Stimulated activated CD4-positive, alpha-beta T cell treated with anti-CD3 and anti-CD28 coated beads, Interleukin-4, amount 100 ng/mL, for 24 hours (primary cell): ENCODE results near the gene GNB3.
A peak's percentile ranks its signal among the peaks of the same experiment; 100 is the strongest.

Experiments used
- DNase-seq: peaks from one replicate; pipeline ENCODE4 v3.0.0-alpha.2; 2020

Gene GNB3

DNA sequence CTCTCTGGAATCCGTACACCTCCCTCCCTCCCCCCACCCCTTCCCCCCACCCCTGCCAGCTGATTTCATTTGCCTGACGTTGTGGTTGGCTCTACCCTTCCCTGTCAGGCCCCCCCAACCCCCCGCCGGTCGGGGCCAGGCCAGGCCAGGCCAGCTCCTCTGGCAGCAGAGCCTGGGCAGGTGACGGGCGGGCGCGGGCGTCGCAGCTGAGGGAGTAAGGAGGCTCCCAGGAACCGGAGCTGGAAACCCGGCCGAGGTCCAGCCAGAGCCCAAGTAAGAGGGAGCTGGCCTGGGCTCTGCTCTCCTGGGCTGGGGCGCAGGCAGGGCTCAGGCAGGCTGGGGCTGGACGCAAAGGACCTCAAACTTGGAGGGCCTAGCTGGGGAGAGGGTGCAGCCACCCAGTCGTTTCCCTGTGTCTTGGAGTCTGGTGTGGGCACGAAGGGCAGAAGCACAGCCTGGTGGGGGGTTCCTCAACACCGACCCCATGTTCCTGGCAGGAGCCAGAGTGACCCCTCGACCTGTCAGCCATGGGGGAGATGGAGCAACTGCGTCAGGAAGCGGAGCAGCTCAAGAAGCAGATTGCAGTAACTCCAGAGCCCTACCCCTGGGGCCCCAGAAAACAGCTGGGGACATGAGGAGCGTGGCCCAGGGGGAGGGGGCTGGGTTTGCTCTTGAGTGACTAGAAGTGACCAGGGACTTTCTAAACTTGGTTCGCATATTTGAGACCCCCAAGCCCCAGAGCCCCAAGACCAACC, at the start of gene GNB3:
GNB3 (plus strand) TSS at position 165 of the 755 bp plus-strand sequence; CDS start at position 528, 363 bp downstream.
- no peak for DNase-seq

DNA sequence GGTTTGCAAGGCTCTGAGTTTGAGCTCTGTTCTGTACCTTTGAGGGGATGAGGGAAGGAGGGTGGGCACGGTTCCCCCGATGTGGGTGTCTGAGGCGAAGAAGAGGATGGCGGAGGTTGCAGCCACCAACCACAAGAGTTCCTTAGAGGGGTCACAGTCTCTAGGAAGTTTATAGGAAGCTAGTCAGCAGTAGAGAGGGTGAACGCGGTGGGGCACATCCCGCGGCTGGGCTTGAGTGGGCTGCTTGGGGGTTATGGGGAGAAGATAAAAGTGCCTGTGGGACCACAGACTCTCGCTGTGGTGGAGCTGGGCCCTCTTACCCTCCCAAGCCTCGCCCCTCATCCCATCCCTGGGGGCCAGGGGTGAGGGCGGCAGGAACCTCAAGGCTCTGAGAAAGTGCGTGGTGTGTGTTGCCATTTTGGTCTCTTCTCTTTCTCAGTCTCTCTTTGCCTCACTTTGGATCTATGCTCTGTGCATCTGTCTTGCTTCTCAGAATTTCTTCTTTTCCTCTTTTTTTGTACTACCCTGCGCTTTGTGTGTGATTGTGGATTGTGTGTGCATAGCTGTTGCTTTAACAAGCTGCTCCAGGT, 48.7 kb upstream of the GNB3 start:
- DNase-seq: no peak

DNA sequence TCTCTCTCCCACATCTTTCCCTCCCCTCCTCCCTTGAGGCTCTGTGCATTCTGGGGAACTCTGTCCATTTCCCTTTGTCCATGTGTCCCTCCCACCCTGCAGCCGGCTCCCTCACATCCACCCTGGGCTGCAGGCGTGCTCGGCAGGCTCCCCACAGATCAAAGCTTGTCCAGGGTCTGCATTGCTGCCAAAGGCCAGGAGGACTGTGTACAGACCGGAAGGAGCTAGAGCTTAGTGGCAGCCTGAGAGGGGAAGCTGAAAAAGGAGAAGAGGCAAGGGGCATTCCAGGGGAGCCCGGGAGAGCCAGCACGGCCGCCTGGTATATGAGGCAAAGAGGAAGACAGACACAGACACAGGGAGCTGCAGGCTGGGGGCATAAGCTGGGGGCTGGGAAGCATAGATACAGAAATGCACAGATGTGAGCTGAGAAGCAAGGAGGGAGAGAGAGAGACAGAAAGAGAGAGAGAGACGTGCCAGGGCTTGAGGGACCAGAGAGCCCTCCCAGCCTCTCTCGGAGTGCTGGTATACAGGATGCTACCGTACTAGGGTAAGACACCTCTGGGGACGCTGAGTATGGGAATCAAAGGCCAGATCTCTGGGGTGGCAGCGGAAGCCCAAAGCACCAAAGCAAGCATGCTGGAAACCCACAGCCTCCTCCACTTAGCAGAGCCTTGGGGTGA, 48.1 kb upstream of the GNB3 start:
- DNase-seq: peak; percentile 32

DNA sequence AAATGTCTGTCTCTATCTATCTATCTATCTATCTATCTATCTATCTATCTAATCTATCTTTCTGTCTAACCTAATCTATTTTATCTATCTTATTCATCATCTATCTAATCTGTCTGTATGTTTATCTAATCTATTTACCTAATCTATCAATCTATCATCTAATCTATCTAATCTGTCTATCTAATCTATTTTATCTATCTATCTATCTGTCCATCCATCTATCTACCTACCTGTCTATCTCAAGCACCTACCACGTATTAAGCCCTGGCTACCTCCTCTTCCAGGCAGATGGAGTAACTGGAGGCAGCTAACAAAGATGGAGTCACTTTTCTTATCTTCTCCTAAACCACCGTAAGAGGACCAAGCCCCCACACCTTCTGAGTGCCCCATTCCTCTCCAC, 45.6 kb upstream of the GNB3 start:
- no peak for DNase-seq

DNA sequence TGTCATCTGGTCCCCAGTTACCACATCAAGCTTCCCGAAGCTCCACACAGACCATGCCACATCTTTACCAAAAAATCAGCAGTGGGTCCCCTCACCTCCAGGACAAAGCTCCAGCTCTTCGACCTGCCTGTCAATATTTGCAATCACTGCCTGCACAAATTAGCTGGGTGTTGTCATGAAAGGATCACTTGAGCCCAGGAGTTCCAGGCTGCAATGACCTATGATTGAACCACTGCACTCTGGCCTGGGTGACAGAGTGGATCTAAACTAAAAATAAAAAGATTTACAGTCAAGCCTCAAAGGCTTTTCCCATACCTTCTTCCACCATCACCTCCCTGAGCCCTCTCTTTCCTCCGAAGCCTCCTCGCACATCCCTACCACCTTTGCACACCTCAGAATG, 44.1 kb upstream of the GNB3 start:
- no peak for DNase-seq

DNA sequence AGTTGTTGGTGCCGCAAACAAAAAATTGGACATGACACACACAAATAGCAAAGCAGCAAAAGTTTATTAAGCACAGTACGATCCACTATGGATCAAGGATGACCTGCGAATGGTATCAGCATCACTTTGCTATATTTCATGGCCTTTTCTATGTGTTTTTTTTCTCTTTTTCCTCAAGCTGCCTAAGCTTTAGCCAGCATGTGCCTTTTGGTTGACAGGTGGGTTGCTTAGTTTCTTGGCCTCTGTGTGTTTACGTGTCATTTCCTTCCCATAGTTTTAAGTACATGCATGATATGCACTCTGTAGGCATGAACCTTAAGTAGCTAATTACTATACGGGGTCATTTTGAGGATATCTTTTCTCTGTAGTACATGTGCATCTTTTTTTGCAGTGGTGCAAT, 41.6 kb upstream of the GNB3 start:
- no peak for DNase-seq

DNA sequence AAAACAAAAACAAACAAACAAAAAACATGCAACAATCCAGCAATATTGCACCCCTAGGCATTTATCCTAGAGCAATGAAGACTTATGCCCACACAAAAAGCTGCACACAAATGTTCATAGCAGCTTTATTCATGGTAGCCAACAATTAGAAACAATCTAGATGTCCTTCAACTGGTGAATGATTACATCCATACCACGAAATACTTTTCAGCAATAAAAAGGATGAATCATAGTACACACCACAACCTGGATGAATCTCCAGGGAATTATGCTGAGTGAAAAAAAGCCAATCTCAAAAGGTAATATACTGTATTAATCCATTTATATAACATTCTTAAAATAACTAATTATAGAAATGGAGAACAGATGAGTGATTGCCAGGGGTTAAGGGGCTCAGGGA, 33.6 kb upstream of the GNB3 start:
- no peak for DNase-seq

DNA sequence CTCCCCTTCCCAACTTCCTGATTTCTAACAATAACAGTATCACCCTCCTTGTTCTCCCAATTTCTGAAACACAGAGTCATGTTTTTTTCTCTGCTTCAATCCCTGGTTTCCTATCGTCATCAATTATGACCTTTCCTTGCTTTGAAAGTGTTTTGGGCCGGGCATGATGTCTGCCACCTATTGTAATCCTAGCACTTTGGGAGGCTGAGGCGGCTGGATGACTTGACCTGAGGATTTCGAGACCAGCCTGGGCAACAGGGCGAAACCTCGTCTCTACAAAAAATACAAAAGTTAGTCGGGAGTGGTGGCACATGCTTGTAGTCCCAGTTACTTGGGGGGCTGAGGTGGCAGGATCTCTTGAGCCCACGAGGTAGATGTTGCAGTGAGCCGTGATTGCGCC, 31.7 kb upstream of the GNB3 start:
- DNase-seq: no peak

DNA sequence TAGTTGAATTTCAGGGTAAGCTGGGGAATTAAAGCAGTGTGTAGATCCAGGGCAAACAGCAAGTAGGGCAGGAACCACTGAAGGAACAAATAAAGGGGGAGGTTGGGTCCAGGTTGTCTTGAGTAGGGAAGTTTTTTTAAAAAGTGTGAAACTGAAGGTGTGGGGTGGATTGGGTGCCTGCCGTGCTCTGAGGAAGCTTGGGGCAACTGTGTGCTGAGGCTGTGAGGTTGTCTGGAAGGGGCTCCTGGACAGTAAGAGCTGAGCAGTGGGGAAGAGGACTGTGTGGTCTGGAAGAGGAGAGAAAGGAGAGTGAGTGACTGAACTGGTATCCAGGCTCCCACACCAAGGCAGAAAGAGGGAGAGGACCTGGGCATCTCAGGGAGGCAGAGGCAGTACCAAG, 30.0 kb upstream of the GNB3 start:
- DNase-seq: no peak

DNA sequence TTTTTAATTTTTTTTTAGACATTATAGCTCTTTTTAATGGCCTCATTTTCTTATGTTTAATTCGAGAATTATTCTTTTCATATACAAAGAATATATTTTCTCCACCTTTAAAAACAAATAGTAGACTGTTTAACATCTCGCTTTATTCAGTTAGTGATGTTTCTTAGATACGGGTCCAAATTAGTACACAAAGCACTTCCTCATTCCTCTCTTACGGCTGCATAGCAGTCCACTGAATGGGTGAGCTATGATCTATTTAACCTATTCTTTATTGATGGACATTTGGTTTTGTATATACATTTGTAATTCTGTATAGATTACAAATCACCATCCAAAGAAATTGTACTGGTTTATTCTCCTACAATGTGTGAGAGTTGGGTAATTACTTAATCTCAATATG, 27.4 kb upstream of the GNB3 start:
- DNase-seq: no peak

DNA sequence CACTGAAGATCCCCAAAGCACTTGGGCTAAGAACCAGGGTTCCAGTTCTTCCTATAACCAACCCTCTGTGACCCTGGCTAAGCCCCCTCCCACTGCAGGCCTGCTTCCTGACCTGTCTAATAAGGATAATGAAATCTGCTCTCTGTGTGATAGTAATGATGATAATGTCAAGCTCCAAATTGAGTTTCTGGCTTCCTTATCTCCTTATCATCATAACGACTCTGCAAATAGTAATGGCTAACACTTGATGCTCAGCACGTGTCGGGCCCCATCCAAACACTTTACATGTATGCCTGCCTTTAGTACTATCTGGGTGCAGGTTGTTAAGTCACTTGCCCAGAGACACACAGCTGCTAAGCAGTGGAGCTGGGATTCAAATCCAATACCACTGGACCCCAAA, 24.1 kb upstream of the GNB3 start:
- no peak for DNase-seq

DNA sequence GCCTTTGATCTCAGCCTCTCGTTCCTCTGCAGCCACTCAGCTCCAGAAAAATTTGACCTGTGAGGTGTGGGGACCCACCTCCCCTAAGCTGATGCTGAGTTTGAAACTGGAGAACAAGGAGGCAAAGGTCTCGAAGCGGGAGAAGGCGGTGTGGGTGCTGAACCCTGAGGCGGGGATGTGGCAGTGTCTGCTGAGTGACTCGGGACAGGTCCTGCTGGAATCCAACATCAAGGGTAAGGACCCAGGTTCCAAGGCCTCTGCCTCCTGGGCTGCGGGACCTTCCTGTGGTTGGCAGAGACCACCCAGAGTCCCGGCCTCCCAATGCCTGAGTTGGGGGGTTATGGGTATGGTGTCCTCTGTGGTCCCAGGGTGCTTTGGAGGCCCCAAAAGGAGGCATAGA, 23.6 kb upstream of the GNB3 start:
- DNase-seq: no peak

DNA sequence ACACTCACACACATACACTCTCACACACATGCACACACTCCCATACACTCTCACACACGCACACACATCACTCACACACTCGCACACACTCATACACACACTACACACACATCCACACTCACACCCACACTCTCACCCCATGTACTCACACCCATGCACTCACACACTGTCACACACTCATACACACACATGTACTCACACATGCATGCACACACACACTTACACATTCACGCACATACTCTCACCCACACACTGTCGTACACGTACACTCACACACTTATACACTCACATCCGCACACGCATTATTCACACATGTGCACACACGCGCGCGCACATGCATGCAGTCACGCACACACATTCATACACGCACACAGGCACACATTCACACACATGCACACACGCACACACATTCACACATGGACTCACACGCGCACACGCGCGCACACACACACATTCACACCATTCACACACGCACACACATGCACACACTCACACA, 23.0 kb upstream of the GNB3 start:
- no peak for DNase-seq

DNA sequence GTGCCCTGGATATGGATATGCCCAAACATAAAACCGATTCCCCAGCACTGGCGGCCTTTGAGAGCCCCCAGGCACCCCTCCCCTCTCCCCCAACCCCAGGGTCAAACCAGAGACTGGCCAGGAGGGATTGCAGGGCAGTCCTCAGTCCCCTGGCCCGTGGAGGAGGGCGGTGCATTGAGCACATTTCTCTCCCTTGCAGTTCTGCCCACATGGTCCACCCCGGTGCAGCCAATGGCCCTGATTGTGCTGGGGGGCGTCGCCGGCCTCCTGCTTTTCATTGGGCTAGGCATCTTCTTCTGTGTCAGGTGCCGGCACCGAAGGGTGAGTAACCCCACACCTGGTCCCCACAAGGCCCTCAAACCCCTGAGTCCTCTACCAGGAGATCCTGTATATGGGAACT, 22.5 kb upstream of the GNB3 start:
- DNase-seq: no peak

DNA sequence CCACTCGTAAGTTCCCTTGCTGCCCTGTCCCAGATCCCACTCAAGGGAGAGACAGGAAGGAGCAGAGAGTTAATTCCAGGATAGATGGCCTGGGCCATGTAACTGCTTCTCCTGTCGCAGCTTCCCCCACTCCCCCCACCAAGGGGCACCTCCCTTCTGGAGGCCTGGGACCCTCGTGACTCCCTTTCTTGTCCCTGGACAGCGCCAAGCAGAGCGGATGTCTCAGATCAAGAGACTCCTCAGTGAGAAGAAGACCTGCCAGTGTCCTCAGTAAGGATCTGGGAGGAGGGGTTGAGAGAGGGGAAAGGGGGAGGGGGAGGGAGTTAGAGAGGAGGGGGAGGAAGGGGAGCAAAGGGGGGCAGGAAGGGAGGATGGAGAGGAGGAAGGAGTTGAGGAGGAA, 22.1 kb upstream of the GNB3 start:
- DNase-seq: no peak

DNA sequence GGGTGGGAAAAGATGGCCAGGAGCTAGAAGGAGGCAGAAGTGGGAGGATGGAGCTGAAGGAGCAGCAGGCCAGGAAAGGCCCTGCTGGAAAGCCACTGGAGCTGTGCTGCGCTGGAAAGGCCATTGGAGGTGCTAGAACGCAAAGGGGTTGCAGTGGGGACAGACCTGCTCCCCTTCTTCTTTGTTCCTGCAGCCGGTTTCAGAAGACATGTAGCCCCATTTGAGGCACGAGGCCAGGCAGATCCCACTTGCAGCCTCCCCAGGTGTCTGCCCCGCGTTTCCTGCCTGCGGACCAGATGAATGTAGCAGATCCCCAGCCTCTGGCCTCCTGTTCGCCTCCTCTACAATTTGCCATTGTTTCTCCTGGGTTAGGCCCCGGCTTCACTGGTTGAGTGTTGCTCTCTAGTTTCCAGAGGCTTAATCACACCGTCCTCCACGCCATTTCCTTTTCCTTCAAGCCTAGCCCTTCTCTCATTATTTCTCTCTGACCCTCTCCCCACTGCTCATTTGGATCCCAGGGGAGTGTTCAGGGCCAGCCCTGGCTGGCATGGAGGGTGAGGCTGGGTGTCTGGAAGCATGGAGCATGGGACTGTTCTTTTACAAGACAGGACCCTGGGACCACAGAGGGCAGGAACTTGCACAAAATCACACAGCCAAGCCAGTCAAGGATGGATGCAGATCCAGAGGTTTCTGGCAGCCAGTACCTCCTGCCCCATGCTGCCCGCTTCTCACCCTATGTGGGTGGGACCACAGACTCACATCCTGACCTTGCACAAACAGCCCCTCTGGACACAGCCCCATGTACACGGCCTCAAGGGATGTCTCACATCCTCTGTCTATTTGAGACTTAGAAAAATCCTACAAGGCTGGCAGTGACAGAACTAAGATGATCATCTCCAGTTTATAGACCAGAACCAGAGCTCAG, 21.4 kb upstream of the GNB3 start:
- no peak for DNase-seq

DNA sequence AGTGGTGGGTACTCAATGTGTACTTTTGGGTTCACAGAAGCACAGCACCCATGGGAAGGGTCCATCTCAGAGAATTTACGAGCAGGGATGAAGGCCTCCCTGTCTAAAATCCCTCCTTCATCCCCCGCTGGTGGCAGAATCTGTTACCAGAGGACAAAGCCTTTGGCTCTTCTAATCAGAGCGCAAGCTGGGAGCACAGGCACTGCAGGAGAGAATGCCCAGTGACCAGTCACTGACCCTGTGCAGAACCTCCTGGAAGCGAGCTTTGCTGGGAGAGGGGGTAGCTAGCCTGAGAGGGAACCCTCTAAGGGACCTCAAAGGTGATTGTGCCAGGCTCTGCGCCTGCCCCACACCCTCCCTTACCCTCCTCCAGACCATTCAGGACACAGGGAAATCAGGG, 20.6 kb upstream of the GNB3 start:
- no peak for DNase-seq

DNA sequence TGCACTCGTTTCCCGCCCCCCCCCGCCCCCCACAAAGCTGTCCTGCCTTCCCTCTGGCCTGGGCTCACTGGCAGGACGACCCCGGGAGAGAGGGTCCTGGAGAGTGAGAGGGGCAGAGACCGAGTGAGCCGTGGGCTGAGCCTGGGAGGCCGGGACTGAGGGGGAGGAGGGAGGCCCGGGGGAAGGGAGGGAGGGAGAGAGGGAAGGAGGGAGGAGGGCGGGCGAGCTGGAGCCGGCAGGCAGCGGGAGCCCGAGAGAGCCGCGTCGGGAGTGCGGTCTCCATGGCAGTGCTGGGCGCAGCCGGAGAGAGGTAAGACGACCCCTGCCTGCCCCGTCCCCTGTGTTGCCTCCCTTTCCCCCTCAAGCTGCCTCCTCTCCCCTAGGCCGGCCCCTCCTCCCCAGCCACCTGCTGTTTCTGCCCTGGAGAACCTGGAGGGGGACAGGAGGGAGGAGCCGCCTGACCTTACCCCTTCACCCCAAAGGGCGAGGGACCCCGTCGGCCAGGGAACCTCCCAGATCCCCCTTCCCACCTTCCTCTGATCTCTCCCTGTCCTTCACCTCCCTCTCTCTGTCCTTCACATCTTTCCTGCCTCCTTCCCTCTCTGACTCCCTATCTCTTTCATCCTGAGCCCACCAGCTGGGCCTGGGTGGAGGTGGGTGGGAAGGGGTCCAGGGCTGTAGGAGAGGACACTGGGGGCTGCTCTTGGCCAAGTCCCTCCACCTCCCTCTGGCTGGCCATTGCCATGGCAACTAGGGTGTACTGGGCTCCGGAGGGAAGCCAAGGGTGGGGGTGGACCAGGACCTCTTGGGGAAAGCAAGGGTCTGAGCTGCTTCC, 18.9 kb upstream of the GNB3 start, which contains the start of gene GPR162:
GPR162 (plus strand) TSS at position 231 of the 835 bp plus-strand sequence. CDS start 2,078 bp downstream, outside the sequence.
- no peak for DNase-seq

DNA sequence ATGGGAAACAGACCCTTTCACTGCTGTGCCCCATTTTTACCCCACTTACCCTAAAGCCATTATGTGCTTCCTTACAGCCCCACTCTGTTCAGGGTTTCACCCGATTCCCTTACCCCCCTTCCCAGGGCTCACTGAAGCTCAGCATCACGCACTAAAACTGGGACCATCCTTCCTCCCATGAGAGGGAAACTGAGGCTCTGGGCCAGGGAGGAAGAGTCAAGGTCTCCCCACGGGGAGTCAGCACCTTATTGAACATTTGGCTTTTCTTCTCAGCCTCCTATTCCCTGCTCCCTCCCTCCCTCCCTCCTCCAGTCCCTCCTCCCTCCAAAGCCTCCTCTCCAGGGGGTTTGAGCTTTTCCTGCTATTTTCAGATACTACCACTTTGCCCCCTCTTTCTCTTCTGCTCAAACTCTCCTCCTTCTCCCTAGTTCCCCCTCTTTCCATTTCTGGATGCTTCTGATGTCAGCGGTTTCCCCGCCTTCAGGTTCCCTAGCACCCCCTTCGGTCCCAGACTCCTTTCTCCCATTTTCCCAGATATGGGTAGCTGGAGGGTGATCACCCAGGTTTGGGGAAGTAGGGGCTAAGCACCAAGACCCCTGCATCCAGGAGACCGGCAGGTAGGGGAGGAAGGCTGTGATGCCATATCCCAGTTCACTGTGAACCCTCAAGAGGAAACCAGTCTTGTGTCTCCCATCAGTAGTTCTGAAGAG, 18.1 kb upstream of the GNB3 start:
- no peak for DNase-seq

DNA sequence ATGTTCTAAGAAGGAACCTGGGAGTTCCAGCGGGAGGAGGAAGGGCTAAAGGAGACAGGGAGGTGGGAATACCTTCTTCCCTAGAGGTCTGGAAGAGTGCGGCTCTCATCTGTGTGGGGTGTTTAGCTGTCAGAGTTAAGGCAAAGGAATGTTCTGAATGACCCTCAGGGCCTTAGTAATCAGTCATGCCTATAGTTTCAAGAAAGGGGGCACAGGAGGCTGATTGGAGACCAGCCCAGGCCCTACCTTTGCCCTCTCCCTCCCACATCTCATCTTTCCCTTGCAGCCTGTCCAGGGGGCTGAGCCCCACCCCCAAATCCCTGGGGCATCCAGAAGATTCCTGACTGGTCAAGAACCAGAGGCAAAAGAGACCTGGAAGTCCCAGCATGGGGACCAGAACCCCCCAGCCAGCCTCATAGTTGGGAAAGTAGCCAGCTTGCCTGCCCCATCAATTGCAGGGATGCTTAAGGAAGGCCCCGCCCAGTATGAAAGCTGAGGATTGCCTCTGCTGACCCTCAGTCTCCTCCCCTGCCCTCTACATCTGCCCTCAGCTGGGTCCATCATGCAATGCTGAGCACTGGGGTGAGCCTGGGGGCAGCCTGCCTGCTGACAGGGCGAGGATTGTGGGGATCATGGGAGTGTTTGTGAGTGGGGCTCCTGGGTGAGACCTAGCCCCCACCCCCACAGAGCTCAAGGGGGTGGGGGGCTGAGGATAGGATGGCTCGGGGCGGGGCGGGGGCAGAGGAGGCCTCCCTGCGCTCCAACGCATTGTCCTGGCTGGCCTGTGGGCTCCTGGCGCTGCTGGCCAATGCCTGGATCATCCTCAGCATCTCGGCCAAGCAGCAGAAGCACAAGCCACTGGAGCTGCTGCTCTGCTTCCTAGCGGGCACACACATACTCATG, 17.3 kb upstream of the GNB3 start:
- DNase-seq: no peak
